SU-DHL-6 (cell line): Measurements from ENCODE around the gene UTP11.

ENCODE experiments used
- H2AFZ ChIP-seq: fragments of 200-600 bp; sonication (generic); 2 replicates; pipeline ENCODE4 v1.6.1; 2014; ENCODE audit warnings: low read depth, mild to moderate bottlenecking, moderate library complexity, mixed read lengths, antibody characterized with exemption, low read length; ENCODE audit not compliant: severe bottlenecking
- H3F3A ChIP-seq: fragments of 200-600 bp; shearing (Covaris generic); 2 replicates; pipeline ENCODE4 v1.6.0; 2016; ENCODE audit warnings: antibody characterized with exemption, mild to moderate bottlenecking; ENCODE audit not compliant: insufficient read depth
- H3K27ac ChIP-seq: fragments of 200-600 bp; sonication (generic); 2 replicates; pipeline ENCODE4 v1.5.1; 2016; ENCODE audit warnings: low read depth, mild to moderate bottlenecking, low read length, moderate library complexity, mixed read lengths
- H3K27me3 ChIP-seq: fragments of 200-600 bp; sonication (generic), shearing (Covaris generic); 2 replicates; pipeline ENCODE4 v1.6.0; 2014; ENCODE audit warnings: mild to moderate bottlenecking, low read length
- H3K36me3 ChIP-seq: fragments of 200-600 bp; sonication (generic); 2 replicates; pipeline ENCODE4 v1.6.1; 2014; ENCODE audit warnings: mild to moderate bottlenecking, low read length, mixed read lengths
- H3K4me2 ChIP-seq: fragments of 300-600, 200-600 bp; shearing (Covaris generic), sonication (generic); 2 replicates; pipeline ENCODE4 v1.6.0; 2014; ENCODE audit warnings: low read length, low read depth, mild to moderate bottlenecking; ENCODE audit not compliant: poor library complexity, severe bottlenecking
- H3K4me3 ChIP-seq: fragments of 200-600 bp; sonication (generic); 2 replicates; pipeline ENCODE4 v1.5.1; 2014; ENCODE audit warnings: antibody characterized with exemption, low read length, mild to moderate bottlenecking, mixed read lengths; ENCODE audit not compliant: insufficient read depth, poor library complexity, severe bottlenecking
- H3K79me2 ChIP-seq: fragments of 200-600 bp; sonication (generic); 2 replicates; pipeline ENCODE4 v1.6.1; 2014; ENCODE audit warnings: mild to moderate bottlenecking, low read length, moderate library complexity; ENCODE audit not compliant: insufficient read depth
- H3K9ac ChIP-seq: fragments of 200-600 bp; sonication (generic); 2 replicates; pipeline ENCODE4 v1.7.0; 2014; ENCODE audit warnings: mild to moderate bottlenecking, low read length
- H3K9me2 ChIP-seq: fragments of 200-600 bp; sonication (generic); replicated peaks from 2 replicates; pipeline ENCODE4 v1.6.1; 2014; ENCODE audit warnings: low read length; ENCODE audit not compliant: insufficient read depth
- H3K9me3 ChIP-seq: fragments of 200-600 bp; sonication (generic); 2 replicates; pipeline ENCODE4 v1.6.1; 2014; ENCODE audit warnings: low read length, mixed read lengths; ENCODE audit not compliant: insufficient read depth
- H4K20me1 ChIP-seq: fragments of 200-600 bp; sonication (generic); 2 replicates; pipeline ENCODE4 v1.6.1; 2014; ENCODE audit warnings: low read depth, mild to moderate bottlenecking, antibody characterized with exemption, low read length, moderate library complexity, mixed read lengths
- EZH2phosphoT487 ChIP-seq: fragments of 200-600 bp; sonication (generic), shearing (Covaris generic); conservative IDR thresholded peaks from 2 replicates; pipeline ENCODE4 v1.6.1; 2018; ENCODE audit warnings: mild to moderate bottlenecking, antibody characterized with exemption, low read length, moderate library complexity, mixed read lengths
- TF ChIP-seq, protein P1 (sequence below): fragments of 200-600 bp; sonication (generic); IDR thresholded peaks from one replicate; pipeline ENCODE4 v1.5.1; 2017; ENCODE audit warnings: antibody characterized with exemption, mild to moderate bottlenecking, low read length, moderate library complexity; ENCODE audit not compliant: insufficient read depth, poor library complexity, severe bottlenecking

Gene UTP11

DNA sequence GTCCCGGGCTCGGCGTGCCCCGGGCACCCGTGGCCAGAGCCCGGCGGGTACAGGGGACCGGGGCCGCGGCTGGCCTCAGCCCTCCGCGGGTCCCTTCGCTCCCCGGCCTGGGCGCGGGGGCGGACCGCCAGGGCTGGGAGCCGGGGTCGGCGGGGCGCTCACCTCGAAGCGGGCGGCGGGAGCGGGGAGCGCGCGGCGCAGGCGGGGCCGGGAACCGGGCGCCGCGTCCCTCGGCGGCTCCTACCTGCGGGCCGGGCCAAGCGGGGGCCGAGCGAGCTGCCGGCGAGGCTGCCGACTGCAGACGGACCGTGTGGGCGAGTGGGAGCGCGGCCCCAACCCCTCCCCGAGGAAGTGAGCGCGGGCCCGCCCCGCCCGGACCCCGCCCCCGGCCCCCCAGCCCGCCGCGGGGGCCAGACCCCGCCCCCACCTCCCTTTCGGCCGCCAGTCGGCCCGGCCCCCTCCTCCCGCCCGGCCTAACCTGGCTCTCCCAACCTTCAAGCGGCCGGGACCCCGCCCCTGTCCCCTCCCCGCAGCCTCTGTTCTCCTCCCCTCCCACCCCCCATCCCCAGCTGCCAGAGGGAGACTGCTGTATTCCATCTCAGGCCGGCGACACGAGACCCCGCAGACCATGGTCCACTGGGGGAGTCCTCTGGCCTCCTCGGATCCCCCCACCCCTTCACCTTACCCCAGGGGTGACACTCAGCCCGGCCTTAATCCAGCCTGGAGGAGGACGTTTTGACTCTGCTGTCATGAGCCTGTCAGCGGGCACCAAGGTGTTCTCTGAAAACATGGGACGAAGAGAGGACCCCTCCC, 7.1 kb upstream of the UTP11 start, which contains the start of gene FHL3:
Gene FHL3, minus strand, starts transcription at position 320 of the 813 bp plus-strand sequence. CDS start 6,102 bp downstream, outside the sequence.
- no peak within 1 kb of the TSS for H3K27ac ChIP-seq
- H4K20me1 ChIP-seq, result no peaks in the 10 kb centered on the region
- no peaks in the 10 kb centered on the region for H3F3A ChIP-seq
- H3K9me3 ChIP-seq, result no peaks in the 10 kb centered on the region
- 0 out of 2 replicates have a peak within 1 kb of the TSS, but pooled peaks have one; percentile 25 for H3K9ac ChIP-seq
- H3K79me2 ChIP-seq, result no peaks in the 10 kb centered on the region
- peak within 1 kb of the TSS; percentile 45 for H2AFZ ChIP-seq
- H3K27me3 ChIP-seq, result no peaks in the 10 kb centered on the region
- no peaks in the 10 kb centered on the region for H3K9me2 ChIP-seq
- TF ChIP-seq, protein P1, sequence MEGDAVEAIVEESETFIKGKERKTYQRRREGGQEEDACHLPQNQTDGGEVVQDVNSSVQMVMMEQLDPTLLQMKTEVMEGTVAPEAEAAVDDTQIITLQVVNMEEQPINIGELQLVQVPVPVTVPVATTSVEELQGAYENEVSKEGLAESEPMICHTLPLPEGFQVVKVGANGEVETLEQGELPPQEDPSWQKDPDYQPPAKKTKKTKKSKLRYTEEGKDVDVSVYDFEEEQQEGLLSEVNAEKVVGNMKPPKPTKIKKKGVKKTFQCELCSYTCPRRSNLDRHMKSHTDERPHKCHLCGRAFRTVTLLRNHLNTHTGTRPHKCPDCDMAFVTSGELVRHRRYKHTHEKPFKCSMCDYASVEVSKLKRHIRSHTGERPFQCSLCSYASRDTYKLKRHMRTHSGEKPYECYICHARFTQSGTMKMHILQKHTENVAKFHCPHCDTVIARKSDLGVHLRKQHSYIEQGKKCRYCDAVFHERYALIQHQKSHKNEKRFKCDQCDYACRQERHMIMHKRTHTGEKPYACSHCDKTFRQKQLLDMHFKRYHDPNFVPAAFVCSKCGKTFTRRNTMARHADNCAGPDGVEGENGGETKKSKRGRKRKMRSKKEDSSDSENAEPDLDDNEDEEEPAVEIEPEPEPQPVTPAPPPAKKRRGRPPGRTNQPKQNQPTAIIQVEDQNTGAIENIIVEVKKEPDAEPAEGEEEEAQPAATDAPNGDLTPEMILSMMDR, result no peak
- TF ChIP-seq EZH2phosphoT487, result no peak
- peak within 1 kb of the TSS; percentile 40 for H3K4me3 ChIP-seq
- H3K36me3 ChIP-seq, result no peaks in the 10 kb centered on the region
- H3K4me2 ChIP-seq, result peak within 1 kb of the TSS; percentile 44

DNA sequence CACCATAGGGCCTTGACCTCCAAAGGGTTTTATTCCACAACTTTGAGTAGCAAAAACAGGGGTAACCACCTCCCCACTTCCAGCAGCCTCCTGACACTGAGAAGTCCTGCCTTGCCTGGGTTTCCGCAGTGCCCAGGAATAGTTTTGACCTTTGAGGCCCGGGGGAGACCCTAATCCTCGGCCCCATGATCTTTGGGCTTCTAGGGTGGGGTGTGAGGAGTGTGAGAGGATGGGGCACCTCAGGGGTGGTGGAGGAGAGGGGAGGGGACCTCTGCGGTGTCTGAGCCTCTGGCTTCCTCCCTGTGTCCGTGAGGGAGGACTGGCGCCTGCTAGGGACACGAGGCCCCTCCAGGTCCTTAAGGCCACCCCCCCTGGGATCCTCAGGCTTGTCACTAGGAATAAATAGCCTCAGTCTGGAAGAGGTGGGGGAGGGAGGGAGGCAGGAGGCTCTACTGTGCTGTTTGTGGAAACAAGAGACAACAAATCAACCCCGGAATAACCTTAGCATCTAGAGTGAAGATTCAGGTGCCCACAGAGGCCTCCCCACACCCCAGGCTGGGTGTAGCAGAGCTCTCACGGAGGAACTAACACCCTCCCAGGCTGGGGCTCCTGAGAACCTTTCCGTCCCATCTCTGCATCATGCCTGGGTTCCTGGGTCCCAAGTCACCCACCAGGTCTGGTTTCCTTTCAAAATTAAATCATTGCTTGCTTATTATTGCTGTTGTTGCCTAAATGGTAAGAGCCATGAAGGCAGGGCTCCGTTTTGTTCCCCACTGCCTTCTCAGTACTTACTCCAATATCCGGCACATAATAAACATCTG, 6.3 kb upstream of the UTP11 start:
- no peak overlapping the region for H3K4me3 ChIP-seq
- H3K9me2 ChIP-seq, result no peaks in the 10 kb centered on the region
- no peaks in the 10 kb centered on the region for H3K27me3 ChIP-seq
- H4K20me1 ChIP-seq, result no peaks in the 10 kb centered on the region
- H3K79me2 ChIP-seq, result no peaks in the 10 kb centered on the region
- TF ChIP-seq, protein P1, result no peak
- TF ChIP-seq EZH2phosphoT487, result no peak
- H3K36me3 ChIP-seq, result no peaks in the 10 kb centered on the region
- no peaks in the 10 kb centered on the region for H3F3A ChIP-seq
- H3K9me3 ChIP-seq, result no peaks in the 10 kb centered on the region
- no peak overlapping the region for H2AFZ ChIP-seq
- no peak overlapping the region for H3K27ac ChIP-seq
- no peak overlapping the region for H3K9ac ChIP-seq
- no peak overlapping the region for H3K4me2 ChIP-seq

DNA sequence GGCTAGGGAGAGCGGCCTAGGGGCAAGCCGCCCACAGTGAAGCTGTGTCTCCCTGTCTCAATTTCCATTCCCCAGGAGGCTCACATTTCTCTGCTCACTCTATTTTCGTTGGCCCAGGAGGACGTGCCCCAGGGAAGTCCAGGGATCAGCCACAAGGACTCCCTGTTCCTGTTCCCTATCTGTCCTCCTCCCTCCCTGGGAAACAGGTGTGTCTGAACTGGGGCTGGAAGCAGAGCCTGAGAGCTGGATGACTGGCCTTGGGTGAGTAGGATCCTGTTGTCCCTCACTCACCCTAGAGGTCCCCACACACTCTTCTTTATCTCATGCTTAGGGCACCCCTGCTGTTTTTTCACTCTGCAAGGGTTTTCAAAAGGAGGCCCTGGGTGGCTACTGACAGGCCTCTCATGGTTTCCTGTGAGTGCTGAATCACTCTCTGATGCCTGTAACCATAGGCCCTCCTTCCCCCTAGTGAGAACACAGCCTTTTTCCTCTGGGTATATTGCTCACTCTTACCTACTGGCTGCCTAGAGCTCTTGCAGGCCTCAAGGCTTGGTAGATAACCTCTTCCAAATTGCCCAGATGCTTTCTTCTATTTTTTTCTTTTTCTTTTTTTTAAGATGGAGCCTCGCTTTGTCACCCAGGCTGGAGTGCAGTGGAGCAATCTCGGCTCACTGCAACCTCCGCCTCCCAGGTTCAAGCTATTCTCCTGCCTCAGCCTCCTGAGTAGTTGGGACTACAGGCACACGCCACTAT, 3.3 kb upstream of the UTP11 start:
- H3K4me3 ChIP-seq, result no peak overlapping the region
- H3K9me3 ChIP-seq, result no peaks in the 10 kb centered on the region
- no peak for TF ChIP-seq EZH2phosphoT487
- TF ChIP-seq, protein P1, result no peak
- no peaks in the 10 kb centered on the region for H4K20me1 ChIP-seq
- no peaks in the 10 kb centered on the region for H3K9me2 ChIP-seq
- H3K36me3 ChIP-seq, result no peaks in the 10 kb centered on the region
- no peak overlapping the region for H3K9ac ChIP-seq
- no peak overlapping the region for H3K4me2 ChIP-seq
- no peak overlapping the region for H3K27ac ChIP-seq
- no peaks in the 10 kb centered on the region for H3K27me3 ChIP-seq
- no peak overlapping the region for H2AFZ ChIP-seq
- peaks cover 17% of the 10 kb centered on the region for H3K79me2 ChIP-seq
- no peaks in the 10 kb centered on the region for H3F3A ChIP-seq
